Measurements from ENCODE around the gene FXYD3. TPM values are rescaled to one million over a fixed set of nuclear protein-coding genes. Genes with fewer than 3 reads are reported as not detected.

The FXYD3 gene
- polyA plus RNA-seq, 1 experiment: not detected

GRCh38 chr19:35090506-35091214 is 25.0 kb upstream of the FXYD3 start:
- TF ChIP-seq CTCF (IDR thresholded peaks at IDR 0.05; ENCODE audit: insufficient read depth, low read depth, low read length): peak; percentile 69
- Histone ChIP-seq H3K27me3 (ENCODE audit: control insufficient read depth, insufficient read depth, low read length) (no peaks in the 10 kb centered on the region), H3K4me3 (ENCODE audit: low read depth, low read length) (no peak overlapping the region), H3K36me3 (ENCODE audit: control insufficient read depth, insufficient read depth, low read length) (no peaks in the 10 kb centered on the region)
- no peak for DNase-seq (ENCODE audit: low read depth)
- ChIA-PET POLR2A (no interaction called here), CTCF (interaction anchor here (0.7 to 3.4 kb wide), 19 partner anchors 10 to 133 kb away, joined by 3 to 36 read pairs (median 4); partner anchors contain the start of gene FXYD3)

GRCh38 chr19:35093430-35093829 is 22.2 kb upstream of the FXYD3 start:
- no peak for TF ChIP-seq CTCF (IDR thresholded peaks at IDR 0.05; ENCODE audit: insufficient read depth, low read depth, low read length)
- DNase-seq (ENCODE audit: low read depth): no peak
- CTCF ChIA-PET: interaction anchor here (0.6 to 2.0 kb wide), 5 partner anchors 22 to 914 kb away, joined by 3 to 8 read pairs (median 3); partner anchors contain the start of gene LGI4
- POLR2A ChIA-PET: no interaction called here
- Histone ChIP-seq H3K27me3 (ENCODE audit: control insufficient read depth, insufficient read depth, low read length) (peaks cover 2% of the 10 kb centered on the region; the same call in 1 of the 2 replicates), H3K4me3 (ENCODE audit: low read depth, low read length) (no peak overlapping the region), H3K36me3 (ENCODE audit: control insufficient read depth, insufficient read depth, low read length) (no peaks in the 10 kb centered on the region)

GRCh38 chr19:35093941-35094647 is 21.5 kb upstream of the FXYD3 start:
- ChIA-PET CTCF (interaction anchor here (0.6 to 2.0 kb wide), 5 partner anchors 21 to 913 kb away, joined by 3 to 8 read pairs (median 3); partner anchors contain the start of gene LGI4), POLR2A (no interaction called here)
- DNase-seq (ENCODE audit: low read depth): no peak
- no peak for TF ChIP-seq CTCF (IDR thresholded peaks at IDR 0.05; ENCODE audit: insufficient read depth, low read depth, low read length)
- Histone ChIP-seq H3K4me3 (ENCODE audit: low read depth, low read length) (no peak overlapping the region), H3K27me3 (ENCODE audit: control insufficient read depth, insufficient read depth, low read length) (peaks cover 2% of the 10 kb centered on the region; the same call in 1 of the 2 replicates), H3K36me3 (ENCODE audit: control insufficient read depth, insufficient read depth, low read length) (no peaks in the 10 kb centered on the region)

- no peak for TF ChIP-seq CTCF (IDR thresholded peaks at IDR 0.05; ENCODE audit: insufficient read depth, low read depth, low read length)
- Histone ChIP-seq H3K36me3 (ENCODE audit: control insufficient read depth, insufficient read depth, low read length) (no peaks in the 10 kb centered on the region), H3K27me3 (ENCODE audit: control insufficient read depth, insufficient read depth, low read length) (peaks cover 2% of the 10 kb centered on the region; the same call in 1 of the 2 replicates), H3K4me3 (ENCODE audit: low read depth, low read length) (no peak overlapping the region)
- ChIA-PET CTCF (interaction anchor here (1.0 kb wide), 1 partner anchor 40 kb away, joined by 3 read pairs; the partner anchor contains the start of gene LGI4), POLR2A (no interaction called here)
- DNase-seq (ENCODE audit: low read depth): no peak
Observed at GRCh38 chr19:35094656-35095055, 21.0 kb upstream of the FXYD3 start.
